Fibroblast of villous mesenchyme (primary cell): ENCODE data around the gene SHF. TPM values are rescaled to one million over a fixed set of nuclear protein-coding genes. Genes with fewer than 3 reads are reported as not detected.

Source experiments
- DNase-seq: peaks from one replicate; pipeline ENCODE4 v3.0.0-alpha.2; 2010; ENCODE audit warnings: low read depth
- H3K4me3 ChIP-seq: 2 replicates; pipeline ENCODE4 v1.5.1; 2011; ENCODE audit warnings: low read depth, mild to moderate bottlenecking, low read length
- CTCF ChIP-seq: IDR thresholded peaks from 2 replicates; pipeline ENCODE4 v1.5.1; 2012; ENCODE audit warnings: low read depth, mild to moderate bottlenecking, low read length; ENCODE audit not compliant: insufficient read depth
- total RNA-seq: library from RNA; depleted of rRNA; stranded (reverse); fragments of >200 nt; gene quantifications from 2 replicates; pipeline ENCODE4 v1.2.3, GENCODE V29; 2012

The SHF gene
- total RNA-seq, 1 donor = 2.6 TPM

- no peak overlapping the region for H3K4me3 ChIP-seq
- no peak for DNase-seq
- TF ChIP-seq CTCF = no peak
Measured at GRCh38 chr15:45164914-45165313, 22.9 kb downstream of the SHF start.

GRCh38 chr15:45163508-45163856 is 24.3 kb downstream of the SHF start:
- no peak for DNase-seq
- no peak overlapping the region for H3K4me3 ChIP-seq
- TF ChIP-seq CTCF = no peak

GRCh38 chr15:45162771-45163507 is 24.8 kb downstream of the SHF start:
- H3K4me3 ChIP-seq = no peak overlapping the region
- peak; percentile 99 for TF ChIP-seq CTCF
- peak; percentile 81 for DNase-seq

- DNase-seq = no peak
- no peak overlapping the region for H3K4me3 ChIP-seq
- no peak for TF ChIP-seq CTCF
Measured at GRCh38 chr15:45161666-45162065, 26.1 kb downstream of the SHF start.

GRCh38 chr15:45157974-45158373 is 29.8 kb downstream of the SHF start:
- DNase-seq = peak; percentile 27
- no peak for TF ChIP-seq CTCF
- no peak overlapping the region for H3K4me3 ChIP-seq

GRCh38 chr15:45156744-45157455 is 30.9 kb downstream of the SHF start:
- DNase-seq = peak; percentile 14
- TF ChIP-seq CTCF = no peak
- H3K4me3 ChIP-seq = no peak overlapping the region
